ENCODE data around the gene NOTCH1. TPM values are rescaled to one million over a fixed set of nuclear protein-coding genes. Genes with fewer than 3 reads are reported as not detected.

Gene NOTCH1
- polyA plus RNA-seq, 3 donors, result 36.9 to 41.8 (median 40.9) TPM

DNA sequence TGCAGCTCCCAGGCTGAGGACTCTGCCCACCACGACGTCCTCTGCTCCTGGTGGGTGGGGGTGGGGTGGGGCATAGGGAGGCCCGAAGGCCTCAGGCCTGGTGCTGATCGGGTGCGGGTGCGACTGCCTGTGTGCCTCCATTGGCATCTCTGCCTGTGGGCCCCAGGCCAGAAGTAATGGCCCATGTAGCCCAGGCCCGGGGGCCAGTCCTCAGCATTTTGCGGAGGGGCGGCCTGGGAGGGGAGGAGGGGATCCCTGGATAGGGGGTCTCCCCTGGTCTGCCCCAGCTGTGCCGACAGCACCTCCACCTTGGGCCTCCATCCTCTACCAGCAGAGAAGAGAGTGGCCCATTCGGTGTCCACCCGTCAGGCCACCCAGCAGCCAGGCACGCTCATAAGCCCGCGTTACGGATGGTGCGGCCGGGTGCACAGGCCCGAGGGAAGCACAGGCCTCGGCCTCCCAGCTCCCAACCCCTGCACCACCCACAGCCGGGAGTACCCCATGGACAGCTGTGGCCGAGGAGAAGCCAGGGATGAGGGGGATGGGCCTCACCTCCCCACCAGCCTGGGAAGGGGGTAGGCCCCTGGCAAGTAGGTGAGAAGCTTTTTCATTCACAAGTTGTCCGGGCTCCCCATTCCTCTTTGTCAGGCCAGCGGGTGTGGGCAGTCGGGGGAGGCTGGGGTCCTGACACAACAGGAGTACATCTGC lies 1.8 kb upstream of the NOTCH1 start:
- DNase-seq, result no peak

DNA sequence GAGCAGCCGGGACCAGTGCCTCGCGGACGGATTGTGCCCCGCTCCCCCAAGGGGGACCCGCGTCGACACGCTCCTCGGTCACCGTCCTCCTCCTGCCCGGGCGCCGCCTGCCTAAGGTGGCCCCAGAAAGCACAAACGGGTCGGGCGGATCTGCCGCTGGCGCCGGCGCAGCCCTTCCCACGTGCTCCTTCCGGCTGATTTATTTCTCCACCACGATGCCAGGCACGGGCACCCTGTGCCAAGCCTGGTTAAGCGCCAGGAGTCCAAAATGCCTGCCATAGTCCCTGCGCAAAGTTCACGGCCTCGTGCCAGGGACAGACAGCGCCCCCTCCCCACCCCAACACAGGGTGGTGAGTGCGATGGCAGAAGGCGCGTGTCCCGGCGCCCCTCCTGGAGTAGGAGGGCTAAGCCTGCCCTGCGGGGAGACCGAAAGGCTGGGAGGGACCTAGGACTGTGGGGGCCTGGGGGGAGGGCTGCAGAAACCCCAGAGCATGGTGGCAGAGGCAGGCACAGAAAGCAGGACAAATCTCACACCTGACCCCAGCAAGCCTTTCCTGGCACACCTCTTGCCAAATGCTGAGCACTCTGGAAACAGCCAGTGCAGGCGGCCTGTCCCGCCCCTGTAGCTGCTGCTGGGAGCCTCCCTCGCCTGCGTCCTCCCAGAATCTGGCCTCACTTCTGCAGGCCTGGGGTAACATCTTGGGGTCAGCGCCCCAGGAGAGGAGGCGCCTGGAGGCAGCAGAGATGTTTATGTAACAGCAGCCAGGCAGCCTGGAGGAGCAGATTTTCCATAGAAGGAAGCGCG lies 1.1 kb upstream of the NOTCH1 start:
- no peak for DNase-seq

DNA sequence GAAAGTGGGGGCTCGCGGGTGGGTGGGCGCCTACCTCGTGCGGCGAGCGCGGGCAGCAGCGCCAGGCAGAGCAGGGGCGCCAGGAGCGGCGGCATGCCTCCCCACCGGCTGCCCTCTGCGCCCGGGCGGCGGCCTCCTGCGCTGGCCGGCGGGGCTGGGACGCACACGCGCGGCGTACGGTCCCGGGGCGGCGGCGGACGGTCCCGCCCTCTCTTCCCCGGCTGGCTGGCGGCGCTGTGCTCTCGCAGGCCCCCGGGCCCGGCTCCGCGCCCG lies 220 bp downstream of the NOTCH1 start:
- DNase-seq, result no peak

DNA sequence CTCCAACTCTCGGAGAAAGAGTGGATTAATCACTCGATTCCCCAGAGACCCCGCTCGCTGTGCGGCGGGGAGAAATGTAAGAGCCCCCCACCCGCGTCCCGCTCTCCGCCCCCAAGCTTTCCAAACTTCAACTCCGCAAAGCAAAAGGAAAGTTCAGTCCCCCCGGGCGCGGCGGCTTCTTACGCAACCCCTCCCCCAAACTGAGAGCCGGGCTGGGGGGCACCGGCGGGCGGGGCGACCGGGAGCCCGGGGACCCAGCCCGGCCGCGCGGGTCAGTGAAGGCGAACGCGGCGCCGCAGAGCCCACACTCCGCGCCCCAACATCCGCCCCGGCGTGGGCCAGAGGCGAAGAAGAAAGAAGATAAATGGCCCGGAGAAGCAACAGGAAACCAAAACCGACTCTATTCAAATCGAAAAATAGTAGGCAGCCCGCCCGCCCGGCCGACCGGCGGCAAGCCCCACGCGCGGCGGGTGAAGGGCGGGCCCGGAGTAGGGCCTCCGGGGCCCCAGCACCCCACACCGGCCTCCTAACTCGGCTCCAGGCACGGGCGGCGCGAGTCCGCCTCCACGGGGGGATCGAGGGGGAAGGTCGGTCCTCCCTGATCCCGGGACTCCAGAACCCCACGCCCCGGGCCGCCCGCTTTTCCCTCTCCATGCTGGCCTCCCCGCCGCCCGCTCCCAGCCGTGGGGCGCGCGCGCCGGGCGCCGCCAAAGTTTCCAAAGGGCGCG lies 720 bp downstream of the NOTCH1 start:
- no peak for DNase-seq

DNA sequence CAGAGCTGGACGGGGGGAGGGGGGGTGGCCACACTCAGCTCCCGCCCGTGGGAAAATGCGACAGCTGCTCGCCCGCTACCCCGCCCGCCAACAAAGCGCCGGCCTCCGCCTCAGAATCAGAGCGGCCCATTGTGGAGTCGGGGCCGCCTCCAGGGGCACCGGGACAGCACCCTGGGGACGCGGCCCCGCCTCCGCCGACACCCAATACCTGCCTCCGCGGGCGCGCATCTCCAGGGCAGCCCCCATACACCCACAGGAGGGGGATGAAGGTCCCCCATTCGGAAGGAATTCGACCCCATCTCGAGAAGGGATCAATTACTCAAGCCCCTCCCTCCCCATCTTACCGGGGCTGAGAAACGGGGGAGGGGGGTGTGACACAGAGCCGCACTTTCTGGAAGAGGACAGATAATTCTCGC lies 1.3 kb downstream of the NOTCH1 start:
- DNase-seq, result no peak

DNA sequence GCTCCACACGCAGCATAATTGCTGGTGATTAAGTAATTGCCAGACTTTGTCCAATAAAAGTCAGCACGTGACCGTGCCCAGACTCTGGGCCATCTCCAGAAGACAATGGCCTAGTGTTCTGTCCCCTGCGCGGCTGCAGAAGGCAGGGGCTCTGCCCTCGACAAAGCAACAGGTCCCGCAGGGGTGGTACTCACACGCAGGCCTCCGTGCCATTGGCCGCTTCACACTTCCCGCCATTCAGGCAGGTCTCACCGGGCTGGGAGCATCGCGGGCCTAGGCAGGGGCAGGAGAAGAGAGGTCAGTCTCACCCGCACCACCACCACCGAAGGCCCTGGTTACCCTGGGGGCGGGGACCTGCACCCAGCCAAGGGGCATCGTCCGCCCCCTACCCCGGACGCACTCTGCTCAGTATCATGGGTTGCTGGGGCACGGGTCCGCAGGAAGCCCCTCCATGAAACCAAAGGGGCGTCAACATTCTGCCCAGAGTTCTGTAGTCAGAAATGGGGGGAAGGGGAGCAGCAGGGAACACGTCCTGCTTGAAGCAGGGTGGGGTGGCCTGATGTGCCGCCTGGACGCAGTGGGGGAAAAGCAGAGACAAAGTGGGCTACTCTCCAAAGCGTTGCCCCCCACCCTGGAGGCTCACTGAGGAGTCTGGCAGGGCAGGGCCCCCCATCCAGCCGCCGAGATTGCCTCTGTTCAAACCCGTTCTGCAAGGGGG lies 1.9 kb downstream of the NOTCH1 start:
- no peak for DNase-seq

DNA sequence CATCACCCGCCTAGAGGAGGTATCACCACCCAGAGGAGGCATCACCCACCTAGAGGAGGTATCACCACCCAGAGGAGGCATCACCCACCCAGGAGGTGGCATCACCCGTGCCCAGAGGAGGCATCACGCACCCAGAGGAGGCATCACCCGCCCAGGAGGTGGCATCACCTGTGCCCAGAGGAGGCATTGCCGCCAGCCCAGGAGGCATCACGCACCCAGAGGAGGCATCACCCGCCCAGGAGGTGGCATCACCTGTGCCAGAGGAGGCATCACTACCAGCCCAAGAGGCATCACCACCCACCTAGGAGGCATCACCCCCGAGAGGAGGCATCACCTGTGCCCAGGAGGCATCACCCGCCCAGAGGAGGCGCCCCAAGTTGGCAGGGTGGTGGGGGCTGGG lies 2.6 kb downstream of the NOTCH1 start:
- DNase-seq, result no peak

DNA sequence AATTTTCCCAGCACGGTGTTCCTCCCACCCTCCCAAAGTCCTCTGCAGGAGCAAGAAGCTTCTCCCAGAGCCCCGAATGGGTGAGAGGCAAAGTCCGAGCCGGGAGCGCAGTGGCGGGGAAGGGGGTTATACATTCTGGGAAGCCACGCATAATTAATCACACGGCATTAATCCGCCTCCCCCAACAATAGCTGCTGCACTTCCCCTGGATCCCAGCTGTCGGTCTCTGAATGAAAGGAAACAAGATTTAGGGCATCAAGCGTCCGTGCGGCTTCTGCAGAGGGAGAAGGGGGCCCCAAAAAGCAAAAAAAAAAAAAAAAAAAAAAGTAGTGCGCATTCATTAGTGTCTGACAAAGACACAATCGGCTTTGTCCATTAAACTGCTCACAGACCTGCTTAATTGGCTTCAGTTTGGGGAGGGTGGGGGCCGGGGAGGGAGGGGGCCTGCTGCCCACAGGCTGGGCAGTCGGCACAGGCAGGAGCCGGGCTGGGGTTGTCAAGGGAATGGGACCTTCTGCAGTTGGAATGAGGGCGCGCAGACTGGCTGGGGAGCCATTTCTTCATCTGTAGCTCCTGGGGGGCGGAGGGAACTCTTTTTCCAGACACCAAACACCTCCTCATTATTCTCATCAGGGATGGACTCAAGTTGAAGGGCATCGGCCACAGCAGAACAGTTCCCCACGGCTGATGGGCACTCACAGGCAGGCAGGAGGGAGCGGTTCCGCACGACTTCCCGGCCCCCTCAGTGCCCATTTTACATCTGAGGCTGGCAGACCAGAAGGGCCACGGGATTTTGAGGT lies 3.4 kb downstream of the NOTCH1 start:
- no peak for DNase-seq

DNA sequence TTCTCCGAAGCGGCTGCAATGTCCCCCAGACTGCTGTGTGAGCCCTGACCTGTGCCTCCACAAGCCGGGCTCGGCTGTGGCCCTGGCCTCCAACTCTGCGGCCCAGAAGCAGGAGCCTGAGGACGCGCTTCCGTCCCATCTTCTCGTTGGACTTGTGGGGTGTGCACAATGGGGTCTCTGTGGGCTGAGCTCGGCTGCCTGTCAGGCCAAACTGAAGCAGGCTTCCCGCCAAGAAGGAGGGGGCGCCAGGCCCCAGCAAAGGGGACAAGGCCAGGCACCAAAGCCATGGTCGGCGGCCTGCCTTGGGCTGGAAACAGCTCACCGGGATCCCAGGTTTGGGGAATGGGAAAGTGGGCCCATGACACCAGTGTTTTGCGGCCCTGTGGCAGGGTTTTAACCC lies 4.1 kb downstream of the NOTCH1 start:
- no peak for DNase-seq

DNA sequence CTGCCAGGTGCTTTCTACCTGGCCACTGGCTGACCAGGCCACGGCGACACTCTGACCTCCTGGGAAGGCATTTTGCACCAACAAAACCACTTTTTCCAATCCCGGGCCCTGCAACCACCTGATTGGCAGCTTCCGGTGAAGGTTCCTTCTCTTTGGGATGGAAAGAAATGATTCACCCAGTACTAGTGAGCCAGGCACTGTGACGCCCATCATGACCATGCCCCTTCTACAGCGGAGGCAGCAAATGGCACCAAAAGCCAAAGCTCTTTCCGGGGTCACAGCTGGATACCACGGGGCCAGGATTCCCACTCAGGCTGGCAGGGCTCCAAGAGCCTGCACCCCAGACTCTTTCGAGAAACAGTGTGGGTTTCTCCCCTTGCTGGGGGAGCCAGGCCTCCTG lies 4.7 kb downstream of the NOTCH1 start:
- DNase-seq, result no peak

DNA sequence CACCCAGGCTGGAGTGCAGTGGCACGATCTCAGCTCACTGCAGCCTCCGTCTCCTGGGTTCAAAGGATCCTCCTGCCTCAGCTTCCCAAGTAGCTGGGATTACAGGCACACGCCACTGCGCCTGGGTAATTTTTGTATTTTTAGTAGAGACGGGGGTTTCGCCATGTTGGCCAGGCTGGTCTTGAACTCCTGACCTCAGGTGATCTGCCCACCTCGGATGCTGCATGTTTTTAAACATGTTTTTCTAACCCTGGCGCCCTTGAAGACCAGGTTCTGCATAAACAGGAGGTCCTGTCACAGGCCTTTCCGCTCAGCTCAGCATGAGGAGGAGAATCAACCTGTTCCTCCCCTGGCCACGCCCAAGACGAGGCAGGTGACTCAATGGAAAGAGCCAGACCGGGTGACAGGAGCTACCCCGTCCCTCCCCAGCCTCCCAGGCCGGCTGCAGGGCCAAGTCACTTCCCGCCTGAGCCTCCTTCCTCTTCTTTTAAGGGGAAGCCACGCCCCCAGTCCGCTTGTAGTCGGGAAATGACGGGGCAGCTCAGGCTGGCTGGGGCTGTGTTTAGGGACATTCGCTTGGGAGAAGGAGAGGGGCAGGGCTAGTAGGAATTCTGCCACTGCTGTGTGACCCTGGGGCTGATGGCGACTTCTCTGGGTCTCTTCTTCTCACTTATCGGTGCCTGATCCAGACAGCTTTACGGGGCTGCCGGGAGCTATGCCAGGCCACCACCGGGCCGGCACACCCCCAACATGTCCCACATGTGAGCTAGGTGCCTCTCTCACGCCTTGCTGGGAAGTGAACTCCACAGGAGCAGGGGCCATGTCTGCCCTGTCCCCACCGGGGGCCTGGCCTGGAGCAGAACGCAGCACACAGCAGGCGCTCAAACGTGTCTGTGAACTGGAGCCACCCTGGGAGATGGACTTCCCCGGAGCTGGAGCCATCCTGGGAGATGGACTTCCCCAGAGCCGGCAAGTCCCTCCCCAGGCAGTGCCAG lies 6.1 kb downstream of the NOTCH1 start:
- no peak for DNase-seq

DNA sequence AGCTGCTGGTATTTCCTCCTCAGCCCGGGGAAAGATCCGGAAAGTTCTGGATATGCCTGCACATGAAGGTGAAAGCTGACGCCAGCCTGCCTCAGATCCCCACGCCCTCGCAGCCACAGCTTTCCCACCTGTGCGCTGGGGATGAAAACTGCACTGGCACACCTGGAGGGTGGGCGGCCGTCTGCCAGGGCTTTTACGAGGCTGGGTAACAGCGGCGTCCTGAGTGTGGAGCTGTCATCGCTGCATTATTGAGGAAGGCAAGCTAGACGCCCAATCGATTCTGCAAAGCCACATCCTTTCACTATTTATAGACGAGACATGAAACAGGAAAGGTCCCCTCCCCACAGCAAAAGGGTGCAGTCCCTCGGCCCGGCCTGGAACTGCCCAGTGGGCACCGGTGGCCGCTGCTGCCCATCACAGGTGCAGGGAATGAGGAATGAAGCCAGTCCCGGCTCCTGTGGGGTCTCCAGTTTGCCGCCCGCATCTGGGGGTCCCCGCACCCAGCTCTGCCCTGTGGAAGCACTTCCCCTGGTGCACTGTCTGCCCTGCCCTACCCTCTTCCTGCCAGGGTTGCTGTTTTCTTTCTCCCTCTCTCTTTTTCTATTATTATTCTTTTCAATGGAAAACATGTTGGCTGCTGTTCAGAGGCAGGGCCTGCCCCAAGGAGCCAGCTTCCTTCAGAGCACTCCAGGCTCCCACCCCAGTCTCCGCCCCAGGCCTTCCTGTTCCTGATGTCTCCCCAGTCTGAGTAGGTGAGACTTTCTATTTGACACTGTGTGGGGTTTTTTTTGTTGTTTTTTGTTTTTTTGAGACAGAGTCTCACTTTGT lies 7.0 kb downstream of the NOTCH1 start:
- no peak for DNase-seq

DNA sequence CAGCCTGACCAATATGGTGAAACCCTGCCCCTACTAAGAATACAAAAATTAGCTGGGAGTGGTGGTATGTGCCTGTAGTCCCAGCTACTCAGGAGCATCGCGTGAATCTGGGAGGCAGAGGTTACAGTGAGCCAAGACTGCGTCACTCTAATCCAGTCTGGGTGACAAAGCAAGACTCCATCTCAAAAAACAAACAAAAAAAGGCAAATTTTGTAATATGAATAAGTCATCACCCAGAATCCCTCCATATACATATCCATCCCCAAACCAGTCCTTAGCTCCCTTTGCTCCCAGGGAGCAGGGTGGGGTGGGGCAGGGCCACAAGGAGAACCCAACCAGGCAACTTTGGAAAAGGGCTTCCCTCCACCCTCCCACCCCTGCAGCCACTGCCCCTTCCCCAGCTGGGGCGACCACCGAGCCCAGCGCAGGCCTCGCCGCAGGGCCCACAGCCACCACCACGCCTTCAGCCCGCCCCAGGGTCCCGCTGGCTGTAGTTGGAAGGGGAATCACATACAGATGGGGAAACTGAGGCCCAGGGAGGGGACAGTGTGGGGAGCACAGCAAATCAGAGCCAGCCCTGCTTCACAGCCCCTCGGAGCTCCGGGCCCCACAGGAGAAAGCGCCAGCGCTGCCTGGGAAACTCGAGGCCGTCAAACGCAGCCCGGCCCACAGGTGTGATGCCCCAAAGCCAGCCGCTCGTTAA lies 7.8 kb downstream of the NOTCH1 start:
- no peak for DNase-seq

DNA sequence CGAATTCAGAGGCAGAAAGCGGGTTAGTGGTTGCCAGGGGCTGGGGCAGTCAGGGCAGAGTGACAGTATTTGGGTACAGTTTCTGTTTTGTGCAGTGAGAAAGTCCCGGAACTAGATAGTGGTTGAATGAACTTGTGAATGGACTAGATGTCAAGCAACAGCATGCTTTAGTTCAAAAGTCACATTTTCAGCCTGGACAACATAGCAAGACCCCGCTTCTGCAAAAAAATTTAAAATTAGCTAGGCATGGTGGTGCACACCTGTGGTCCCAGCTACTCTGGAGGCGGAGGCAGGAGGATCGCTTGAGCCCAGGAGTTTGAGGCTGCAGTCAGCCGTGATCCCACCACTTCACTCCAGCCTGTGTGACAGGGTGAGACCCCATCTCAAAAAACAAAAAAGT lies 8.4 kb downstream of the NOTCH1 start:
- DNase-seq, result no peak

DNA sequence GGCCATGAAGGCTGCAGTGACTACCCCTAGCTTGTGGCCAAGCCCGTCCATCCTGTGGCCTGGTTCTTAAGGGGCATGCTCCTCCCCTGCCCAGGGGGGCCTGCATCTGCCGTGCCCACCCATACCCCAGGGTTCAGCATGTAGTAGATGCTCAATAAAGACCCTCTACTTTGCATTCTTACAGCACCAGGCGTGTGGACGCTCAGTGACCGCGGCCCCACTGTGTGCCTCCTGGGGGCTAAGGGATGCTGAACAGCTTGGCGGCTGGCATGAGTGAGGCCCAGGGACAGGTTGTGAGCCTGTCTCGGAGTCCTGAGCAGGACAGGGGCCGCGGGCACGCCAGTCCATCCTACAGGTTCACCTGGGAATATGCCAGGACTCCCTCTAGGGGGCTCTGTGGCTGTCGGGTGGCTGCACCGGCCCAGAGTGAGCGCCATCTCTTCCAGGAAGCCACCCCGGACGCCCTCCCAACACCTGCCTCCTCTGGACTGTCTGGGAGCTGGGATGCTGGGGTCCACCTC lies 9.1 kb downstream of the NOTCH1 start:
- no peak for DNase-seq

DNA sequence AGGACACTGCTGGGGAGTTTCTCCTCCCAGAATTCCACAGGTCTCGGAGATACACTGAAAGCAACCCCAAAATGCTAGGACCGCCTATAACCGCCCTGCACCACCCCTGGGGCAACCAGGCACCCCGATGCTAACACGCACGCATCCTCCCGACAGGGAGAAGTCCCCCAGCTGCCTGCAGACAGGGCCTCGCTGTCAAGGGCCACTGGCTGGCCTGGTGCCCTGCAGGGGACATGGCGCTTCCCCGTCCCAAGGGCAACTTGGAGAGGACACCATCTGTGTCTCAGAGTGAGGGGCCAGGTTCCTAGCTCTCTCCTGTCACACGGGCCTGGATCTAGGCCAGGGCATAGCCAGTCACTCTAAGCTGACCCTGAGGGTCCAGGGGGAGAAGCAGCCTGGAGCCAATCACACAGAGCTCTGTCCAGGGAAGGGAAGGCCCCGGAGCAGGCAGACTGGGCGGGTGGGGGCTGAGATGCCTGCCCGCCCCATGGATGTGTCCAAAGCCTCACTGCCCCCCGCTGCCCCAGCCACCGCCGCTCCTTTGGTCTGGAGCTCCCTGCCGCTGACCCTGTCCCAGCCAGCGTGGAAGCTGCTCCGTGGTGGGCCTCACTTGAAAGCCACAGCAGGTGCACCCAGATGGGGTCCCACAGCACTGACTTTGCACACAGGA lies 9.7 kb downstream of the NOTCH1 start:
- DNase-seq, result no peak

DNA sequence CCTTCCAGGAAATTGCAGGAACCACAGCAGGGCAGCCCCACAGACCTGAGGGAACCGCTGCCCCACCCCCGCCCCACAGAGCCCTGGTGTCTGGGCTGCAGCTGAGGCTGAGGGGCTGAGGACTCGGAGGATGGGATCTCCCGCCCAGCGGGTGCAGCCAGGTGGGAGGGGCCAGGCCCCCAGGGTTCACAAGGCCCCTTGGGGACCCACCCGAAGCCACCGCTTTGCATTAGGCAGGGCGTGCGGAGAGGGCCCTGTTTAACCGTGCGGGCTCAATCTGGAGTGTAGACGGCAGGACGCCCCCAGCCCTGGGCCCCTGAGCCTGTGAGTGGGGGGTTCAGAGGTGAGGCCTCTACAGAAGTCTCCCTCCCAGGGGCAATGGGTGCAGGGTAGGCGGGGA lies 10.8 kb downstream of the NOTCH1 start:
- DNase-seq, result no peak

DNA sequence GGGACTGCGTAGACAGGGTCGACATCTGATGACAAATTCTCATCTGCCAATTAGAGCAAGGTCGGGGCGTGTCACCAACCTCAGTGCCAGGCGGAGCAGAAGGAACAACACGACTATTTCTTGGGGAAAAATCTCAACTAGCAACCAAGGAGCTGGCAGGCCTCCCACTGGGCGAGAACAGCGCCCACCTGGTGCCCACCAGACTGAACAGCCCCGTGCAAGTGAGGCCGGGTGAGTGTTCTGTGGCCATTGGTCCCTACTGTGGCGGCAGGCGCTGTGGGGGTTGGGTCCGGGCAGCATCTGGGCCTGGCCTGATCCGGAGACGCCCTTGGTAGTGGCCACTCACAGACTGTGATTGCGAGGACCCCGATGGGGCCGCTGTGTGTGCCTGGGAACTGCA lies 11.5 kb downstream of the NOTCH1 start:
- no peak for DNase-seq

Data from renal pelvis (tissue), 4 donors.